Measurements from ENCODE around the gene ATG10.

DNA sequence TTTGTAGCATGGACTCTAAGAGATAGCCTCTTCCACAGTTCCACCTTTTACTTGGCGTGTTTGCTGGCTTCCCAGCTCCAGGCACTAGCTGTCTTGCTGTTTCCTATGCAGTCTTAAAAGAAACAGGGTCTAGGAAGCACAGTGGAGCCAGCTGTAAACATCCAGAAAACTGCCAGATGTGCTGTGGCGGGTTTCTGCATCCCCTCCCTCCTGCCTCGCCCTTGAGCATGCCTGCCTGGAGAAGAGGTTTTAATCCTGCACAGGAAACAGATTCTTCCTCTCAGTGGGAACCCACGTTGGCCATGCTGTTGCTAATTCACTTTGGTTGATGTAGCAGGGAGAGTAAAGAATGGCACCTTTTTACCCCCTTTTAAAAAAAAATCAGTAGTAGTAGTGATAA lies 185.1 kb downstream of the ATG10 start:
- TF ChIP-seq POLR2AphosphoS5 (IDR thresholded peaks at IDR 0.05): no peak
- TF ChIP-seq, protein P1, sequence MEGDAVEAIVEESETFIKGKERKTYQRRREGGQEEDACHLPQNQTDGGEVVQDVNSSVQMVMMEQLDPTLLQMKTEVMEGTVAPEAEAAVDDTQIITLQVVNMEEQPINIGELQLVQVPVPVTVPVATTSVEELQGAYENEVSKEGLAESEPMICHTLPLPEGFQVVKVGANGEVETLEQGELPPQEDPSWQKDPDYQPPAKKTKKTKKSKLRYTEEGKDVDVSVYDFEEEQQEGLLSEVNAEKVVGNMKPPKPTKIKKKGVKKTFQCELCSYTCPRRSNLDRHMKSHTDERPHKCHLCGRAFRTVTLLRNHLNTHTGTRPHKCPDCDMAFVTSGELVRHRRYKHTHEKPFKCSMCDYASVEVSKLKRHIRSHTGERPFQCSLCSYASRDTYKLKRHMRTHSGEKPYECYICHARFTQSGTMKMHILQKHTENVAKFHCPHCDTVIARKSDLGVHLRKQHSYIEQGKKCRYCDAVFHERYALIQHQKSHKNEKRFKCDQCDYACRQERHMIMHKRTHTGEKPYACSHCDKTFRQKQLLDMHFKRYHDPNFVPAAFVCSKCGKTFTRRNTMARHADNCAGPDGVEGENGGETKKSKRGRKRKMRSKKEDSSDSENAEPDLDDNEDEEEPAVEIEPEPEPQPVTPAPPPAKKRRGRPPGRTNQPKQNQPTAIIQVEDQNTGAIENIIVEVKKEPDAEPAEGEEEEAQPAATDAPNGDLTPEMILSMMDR (IDR thresholded peaks at IDR 0.05): no peak
- no peak for TF ChIP-seq POLR2A (IDR thresholded peaks at IDR 0.05)

All from suprapubic skin (tissue), 4 donors.